Fibroblast of peridontal ligament (primary cell): ENCODE measurements around the gene TMEM184A.

Experiments used
- DNase-seq: peaks from one replicate; pipeline ENCODE4 v3.0.0-alpha.2; 2010; ENCODE audit errors: extremely low read depth

TMEM184A gene

GRCh38 chr7:1567896-1568510, 12.0 kb upstream of the TMEM184A start:
- peak; percentile 41 for DNase-seq

- DNase-seq, result peak; percentile 41
Observed at GRCh38 chr7:1567049-1567771, 11.2 kb upstream of the TMEM184A start.

GRCh38 chr7:1566687-1567048, 10.7 kb upstream of the TMEM184A start:
- DNase-seq, result no peak

- no peak for DNase-seq
Observed at GRCh38 chr7:1564603-1565022, 8.6 kb upstream of the TMEM184A start.

- no peak for DNase-seq
Observed at GRCh38 chr7:1563981-1564602, 8.1 kb upstream of the TMEM184A start.

GRCh38 chr7:1562597-1563051, 6.6 kb upstream of the TMEM184A start:
- no peak for DNase-seq

GRCh38 chr7:1562116-1562515, 6.1 kb upstream of the TMEM184A start:
- DNase-seq, result no peak

GRCh38 chr7:1561036-1561940, 5.3 kb upstream of the TMEM184A start:
- DNase-seq, result no peak

GRCh38 chr7:1560620-1561031, 4.6 kb upstream of the TMEM184A start:
- DNase-seq, result no peak

GRCh38 chr7:1559626-1560590, 3.9 kb upstream of the TMEM184A start:
- DNase-seq, result no peak

- no peak for DNase-seq
Observed at GRCh38 chr7:1558841-1559625, 3.0 kb upstream of the TMEM184A start.

GRCh38 chr7:1558181-1558811, 2.3 kb upstream of the TMEM184A start:
- no peak for DNase-seq

- no peak for DNase-seq
Observed at GRCh38 chr7:1557771-1558170, 1.8 kb upstream of the TMEM184A start.

- DNase-seq, result no peak
Observed at GRCh38 chr7:1557006-1557405, 1.0 kb upstream of the TMEM184A start.

- DNase-seq, result peak; percentile 43
Observed at GRCh38 chr7:1555046-1555812, 776 bp downstream of the TMEM184A start.

- no peak for DNase-seq
Observed at GRCh38 chr7:1554333-1555045, 1.5 kb downstream of the TMEM184A start.

- DNase-seq, result no peak
Observed at GRCh38 chr7:1553512-1554210, 2.3 kb downstream of the TMEM184A start.
